ENCODE results near the gene CD207. TPM values are rescaled to one million over a fixed set of nuclear protein-coding genes. Genes with fewer than 3 reads are reported as not detected.

The CD207 gene
- total RNA-seq, 1 experiment from 2014 or later, result not detected

Other genes starting within 250 kb of the CD207 start
- gene ADD2, start 67.6 kb downstream of the CD207 start, total RNA-seq (2022), result 0.14 TPM in 1 of 2 replicates, not detected in the other
- not detected in 2 replicates for gene FIGLA, start 45.2 kb downstream of the CD207 start, total RNA-seq (2022)
- gene CLEC4F, start 15.2 kb downstream of the CD207 start, total RNA-seq (2022), result not detected in 2 replicates
- not detected in 2 replicates for gene VAX2, start 64.8 kb upstream of the CD207 start, total RNA-seq (2022)
- gene ATP6V1B1, start 100.1 kb upstream of the CD207 start, total RNA-seq (2022), result not detected in 2 replicates
- gene ANKRD53, start 142.8 kb upstream of the CD207 start, total RNA-seq (2022), result not detected in 2 replicates
- gene TEX261, start 159.1 kb upstream of the CD207 start, total RNA-seq (2022), result 55.4 and 61.2 TPM in 2 replicates
- 63.2 and 75.0 TPM in 2 replicates for gene NAGK, start 232.8 kb upstream of the CD207 start, total RNA-seq (2022)

Measured in Calu3 (cell line).